GM19099 (cell line): ENCODE measurements around the gene SNAPC1.

Experiments
- POLR2A ChIP-seq: IDR thresholded peaks from 3 replicates; pipeline ENCODE4 v1.6.1; 2011; ENCODE audit warnings: low read depth; ENCODE audit not compliant: insufficient read length; ENCODE audit errors: extremely low read depth

SNAPC1 gene

DNA sequence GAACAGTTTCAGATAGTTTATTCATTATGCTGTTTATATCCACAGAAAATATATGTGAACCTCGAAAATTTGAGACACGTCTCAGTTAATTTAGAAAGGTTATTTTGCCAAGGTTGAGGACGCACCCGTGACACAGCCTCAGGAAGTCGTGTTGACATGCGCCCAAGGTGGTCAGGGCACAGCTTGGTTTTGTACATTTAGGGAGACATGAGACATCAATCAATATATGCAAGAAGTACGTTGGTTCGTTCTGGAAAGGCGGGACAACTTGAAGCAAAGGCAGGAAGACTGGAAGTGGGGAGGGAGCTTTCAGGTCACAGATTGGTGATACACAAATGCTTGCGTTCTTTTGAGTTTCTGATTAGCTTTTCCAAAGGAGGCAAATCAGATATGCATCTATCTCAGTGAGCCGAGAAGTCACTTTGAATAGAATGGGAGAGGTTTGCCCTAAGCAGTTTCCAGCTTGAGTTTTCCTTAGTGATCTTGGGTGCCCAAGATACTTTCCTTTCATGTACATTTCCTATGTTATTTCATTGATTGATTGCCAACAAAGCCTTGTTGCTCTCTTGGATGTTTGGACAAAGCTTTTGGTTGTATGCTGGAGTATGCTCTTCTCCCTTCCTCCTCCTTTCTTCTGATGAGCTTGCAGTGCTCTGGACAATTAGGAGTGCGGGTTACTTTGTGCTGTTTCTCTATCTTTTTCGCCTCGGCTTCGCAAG, 3.2 kb downstream of the SNAPC1 start:
- TF ChIP-seq POLR2A = no peak

GRCh38 chr14:61766151-61766550, 3.9 kb downstream of the SNAPC1 start:
- TF ChIP-seq POLR2A = no peak

DNA sequence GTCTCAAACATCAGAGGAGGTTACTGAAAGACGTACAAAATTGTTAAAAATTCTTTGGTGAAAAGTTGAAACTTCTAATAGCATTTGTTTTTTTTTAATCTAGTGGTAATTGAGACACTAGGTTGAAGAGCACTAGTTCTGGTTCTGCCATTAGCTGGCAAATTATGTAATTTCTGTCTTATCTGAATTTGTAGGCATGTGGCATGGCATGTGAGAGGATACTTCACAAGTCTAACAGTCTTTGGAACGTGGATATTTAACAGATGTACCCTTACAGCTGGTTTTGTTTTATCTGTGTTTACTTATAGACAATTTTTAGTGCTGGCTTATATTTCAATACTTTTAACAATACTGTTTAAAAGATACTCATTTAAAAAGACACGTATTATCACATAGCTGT, 6.0 kb downstream of the SNAPC1 start:
- no peak for TF ChIP-seq POLR2A

DNA sequence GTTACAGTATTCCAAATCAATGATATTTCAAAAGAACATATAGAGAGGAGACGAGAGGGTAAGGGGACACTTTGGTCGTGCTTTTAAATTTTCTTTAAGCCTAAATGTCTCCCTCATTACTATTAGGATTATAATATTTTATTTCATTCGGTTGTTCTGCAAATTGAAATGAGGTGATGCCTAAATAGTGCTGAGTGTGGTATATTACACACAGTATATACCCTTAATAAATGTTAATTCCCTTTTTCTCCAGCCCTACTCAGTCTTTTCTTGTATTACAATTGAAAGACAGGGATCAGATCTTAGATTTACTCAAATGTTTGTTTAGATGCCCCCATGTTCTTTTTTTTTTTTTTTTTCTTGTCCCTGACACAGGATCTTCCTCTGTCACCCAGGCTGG, 7.7 kb downstream of the SNAPC1 start:
- TF ChIP-seq POLR2A = no peak

DNA sequence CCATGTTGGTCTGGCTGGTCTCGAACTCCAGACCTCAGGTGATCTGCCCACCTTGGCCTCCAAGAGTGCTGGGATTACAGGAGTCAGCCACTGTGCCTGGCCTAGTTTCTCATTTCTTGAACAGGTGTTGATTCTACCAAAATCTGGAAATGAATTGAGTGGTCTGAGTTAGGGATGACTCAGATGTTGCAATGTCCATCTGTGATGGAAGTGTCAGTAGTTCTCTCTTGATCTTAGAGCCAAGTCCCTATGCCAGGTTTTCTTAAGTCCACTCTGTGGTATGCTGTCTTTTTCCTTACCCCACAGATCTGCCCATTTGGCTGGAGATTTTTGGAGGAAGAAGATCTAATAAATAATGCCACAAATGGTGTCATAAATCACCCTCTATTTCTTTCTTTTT, 12.6 kb downstream of the SNAPC1 start:
- no peak for TF ChIP-seq POLR2A

- no peak for TF ChIP-seq POLR2A
Observed at GRCh38 chr14:61780125-61780524, 17.9 kb downstream of the SNAPC1 start.

- TF ChIP-seq POLR2A = no peak
Observed at GRCh38 chr14:61797309-61797708, 35.1 kb downstream of the SNAPC1 start.

DNA sequence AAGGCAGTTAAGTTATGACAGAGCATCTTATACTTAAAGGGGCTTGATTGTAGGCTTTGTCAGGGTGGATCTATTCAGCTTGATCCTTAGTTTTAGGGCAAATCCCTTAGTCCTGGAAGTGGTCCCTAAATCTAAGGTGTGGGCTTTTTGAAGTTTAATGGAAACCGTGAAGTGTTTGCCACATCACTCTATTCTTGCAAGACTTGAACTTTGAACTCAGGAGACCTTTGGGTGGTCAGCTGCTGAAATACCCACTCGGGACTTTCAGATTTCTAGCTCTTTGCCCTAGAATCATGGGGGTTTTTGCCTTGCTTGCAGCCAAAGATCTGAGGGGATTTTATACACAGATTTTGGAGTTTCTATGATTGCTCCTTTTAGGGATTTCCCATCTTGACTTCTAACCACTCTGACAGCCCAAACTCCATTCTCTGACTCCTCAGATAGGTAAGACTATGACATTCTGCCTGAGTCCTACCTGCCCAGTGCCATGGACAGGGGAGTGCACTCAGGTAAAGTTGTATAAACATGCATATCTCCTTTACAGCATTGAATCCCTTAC, 39.9 kb downstream of the SNAPC1 start:
- no peak for TF ChIP-seq POLR2A

GRCh38 chr14:61803755-61804154, 41.5 kb downstream of the SNAPC1 start:
- no peak for TF ChIP-seq POLR2A

DNA sequence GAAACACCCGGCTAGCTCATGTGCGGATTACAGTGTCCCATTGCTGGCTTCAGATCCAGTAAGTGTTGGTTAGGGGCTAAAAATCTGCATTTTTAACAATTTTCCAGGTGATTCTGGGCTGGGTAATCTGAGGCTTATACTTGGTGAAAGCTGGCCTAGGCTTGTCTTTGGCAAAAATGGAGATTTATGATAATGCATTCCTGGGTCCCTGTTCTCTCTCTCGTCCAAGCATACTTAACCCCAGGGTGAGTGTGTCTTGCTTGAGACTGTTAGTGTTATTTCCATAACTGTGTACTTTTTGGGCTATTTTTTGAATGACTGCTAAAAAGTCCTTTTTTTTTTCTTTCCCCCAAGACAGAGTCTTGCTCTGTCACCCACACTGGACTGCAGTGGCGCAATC, 43.2 kb downstream of the SNAPC1 start:
- TF ChIP-seq POLR2A = no peak

DNA sequence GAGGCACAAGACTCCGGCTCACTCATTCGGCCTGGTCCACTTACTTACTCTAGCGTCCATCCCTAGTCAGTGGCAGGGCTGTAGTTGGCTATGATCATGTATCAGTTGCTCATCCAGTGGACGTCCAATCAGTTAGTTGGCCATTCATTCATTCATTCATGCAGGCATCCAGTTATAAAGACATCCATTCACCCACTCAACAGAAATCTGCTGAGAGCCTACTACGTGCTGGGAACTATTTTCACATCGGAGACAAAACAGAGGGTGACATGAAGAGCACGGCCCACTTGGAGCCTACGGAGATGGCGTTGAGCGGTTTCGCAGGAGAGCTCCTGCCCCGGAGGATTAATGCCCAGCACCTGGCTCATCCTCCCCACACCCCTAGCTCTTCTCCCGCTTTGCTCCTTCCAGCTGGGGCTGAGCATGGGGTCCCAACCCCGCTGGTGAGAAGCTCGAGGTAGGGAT, 49.7 kb downstream of the SNAPC1 start:
- TF ChIP-seq POLR2A = no peak

DNA sequence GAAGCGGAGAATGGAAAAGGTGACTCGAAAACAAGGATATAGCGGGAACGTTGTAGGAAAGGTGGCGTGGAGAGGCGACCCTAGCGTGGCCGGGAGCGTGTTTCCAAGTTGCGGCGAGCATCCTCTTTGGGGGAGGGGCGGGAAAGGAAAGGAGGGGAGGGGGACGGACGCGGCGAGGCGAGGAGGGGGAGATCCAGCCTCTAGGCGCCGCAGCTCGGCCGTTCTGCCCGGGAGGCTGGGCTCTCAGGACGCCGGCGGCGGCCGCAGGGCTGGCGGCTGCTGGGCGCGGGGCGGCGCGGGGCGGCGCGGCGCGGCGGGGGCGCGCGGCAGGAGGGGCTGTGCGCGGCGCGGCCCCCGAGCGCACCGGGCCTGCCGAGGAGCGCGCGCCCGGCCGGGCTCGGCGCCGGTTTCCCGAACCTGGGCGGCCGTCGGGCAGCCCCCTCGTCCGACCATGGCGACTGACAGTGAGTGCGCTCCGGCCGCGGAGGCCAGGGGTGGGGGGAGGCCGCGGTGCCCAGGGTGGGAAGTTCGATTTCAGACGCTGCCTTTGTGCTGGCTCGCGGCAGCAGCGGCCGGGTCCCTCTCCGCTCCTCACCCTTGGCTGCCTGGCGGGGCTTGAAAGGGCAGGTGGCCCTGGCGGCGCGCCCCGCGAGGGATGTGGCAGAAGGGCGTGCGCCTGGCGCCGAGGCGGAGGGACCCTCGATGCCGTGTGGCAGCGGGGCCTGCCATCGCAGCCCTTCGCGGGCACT, 50.3 kb downstream of the SNAPC1 start, which contains the start of gene SYT16:
SYT16 (plus strand) TSS at position 357 of the 749 bp plus-strand sequence.
- no peak for TF ChIP-seq POLR2A

- TF ChIP-seq POLR2A = no peak
Observed at GRCh38 chr14:61813096-61813606, 50.9 kb downstream of the SNAPC1 start.

DNA sequence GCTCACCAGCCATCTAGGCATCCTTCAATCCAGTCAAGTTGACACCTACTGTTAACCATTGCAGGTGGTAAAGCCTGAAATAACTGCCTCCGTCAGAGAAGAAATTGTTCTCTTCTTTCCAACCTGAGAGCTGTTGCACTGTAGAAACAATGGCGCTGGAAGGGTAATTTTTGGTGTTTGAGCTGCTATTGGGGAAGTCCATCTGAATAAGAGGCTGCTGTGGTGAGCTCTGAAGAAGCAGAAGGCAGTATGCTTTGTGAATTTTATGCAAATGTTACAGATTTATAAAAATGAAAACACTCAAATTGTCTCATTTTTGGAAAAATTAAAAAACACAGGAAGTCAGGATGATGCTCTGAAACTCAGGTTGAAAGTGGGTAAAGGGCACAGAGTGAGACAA, 60.2 kb downstream of the SNAPC1 start:
- no peak for TF ChIP-seq POLR2A

DNA sequence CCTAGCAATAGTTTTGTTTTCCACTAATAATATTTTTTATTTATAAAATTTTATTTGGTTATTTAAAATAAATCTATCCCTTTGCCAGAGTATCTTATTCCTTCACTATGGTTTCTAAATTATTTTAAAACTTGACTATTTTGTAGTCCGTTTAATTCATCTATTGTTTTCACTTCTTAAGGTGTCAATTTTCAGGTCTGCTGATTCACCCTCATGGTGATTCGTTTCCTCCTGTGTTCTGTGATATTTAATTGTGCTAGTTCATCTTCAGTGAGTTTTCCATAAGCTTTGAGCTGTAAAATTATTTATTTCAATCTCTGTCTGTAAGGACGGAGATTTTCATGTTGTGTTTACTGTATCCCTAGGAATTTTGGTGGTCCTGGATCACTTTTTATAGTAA, 70.6 kb downstream of the SNAPC1 start:
- no peak for TF ChIP-seq POLR2A

- no peak for TF ChIP-seq POLR2A
Observed at GRCh38 chr14:61836184-61836583, 74.0 kb downstream of the SNAPC1 start.
